Esophagus squamous epithelium (tissue), 5 donors: ENCODE results near the gene ANGPT4. TPM values are rescaled to one million over a fixed set of nuclear protein-coding genes. Genes with fewer than 3 reads are reported as not detected.
"Not testable (repeated sequence)": the region's sequence is repeated elsewhere in the genome, so short reads cannot be mapped to it uniquely, and the experiment has no call there.

Source experiments
- DNase-seq: peaks from one replicate; lab custom pipeline; 2025; lab: John Stamatoyannopoulos, UW
- H3K27ac ChIP-seq, 4 donors: fragments of 200-600 bp; sonication (generic); one replicate each; pipeline ENCODE4 v1.5.1; 2016 to 2019; ENCODE audit warnings: mild to moderate bottlenecking in 1 of 4
- H3K27me3 ChIP-seq, 4 donors: fragments of 200-600 bp; sonication (generic); 1 replicate in 3 of 4; 2 replicates in 1 of 4; pipeline versions ENCODE4 v1.5.1 to v1.6.0; 2017 to 2021; ENCODE audit warnings: antibody characterized with exemption in 1 of 4
- H3K36me3 ChIP-seq, 3 donors: fragments of 200-600 bp; sonication (generic); one replicate each; pipeline ENCODE4 v1.5.1; 2016 to 2019
- H3K4me1 ChIP-seq, 3 donors: fragments of 200-600 bp; sonication (generic); one replicate each; pipeline ENCODE4 v1.5.1; 2017 to 2019
- H3K4me3 ChIP-seq, 4 donors: fragments of 200-600 bp; sonication (generic); 1 replicate in 3 of 4; 2 replicates in 1 of 4; pipeline ENCODE4 v1.5.1; 2016 to 2019; ENCODE audit warnings: mild to moderate bottlenecking in 2 of 4, moderate library complexity in 1 of 4
- H3K9me3 ChIP-seq, 3 donors: fragments of 200-600 bp; sonication (generic); one replicate each; pipeline ENCODE4 v1.5.1; 2016 to 2019
- CTCF ChIP-seq, 6 experiments: fragments of 450-650 bp in 4 of 6; fragments of 200-600 bp in 2 of 6; sonication (generic) in 2 of 6; IDR thresholded peaks; one replicate each; pipeline ENCODE4 v1.5.1; 2016 to 2019; ENCODE audit warnings: antibody characterized with exemption in 6 of 6, mild to moderate bottlenecking in 4 of 6, moderate library complexity in 4 of 6
- POLR2A ChIP-seq, 4 donors: fragments of 450-650 bp; IDR thresholded peaks; one replicate each; pipeline ENCODE4 v1.6.1; 2017; ENCODE audit warnings: antibody characterized with exemption in 4 of 4, mild to moderate bottlenecking in 4 of 4, moderate library complexity in 3 of 4
- WGBS, 2 donors: methylation state at CpG; one replicate each; pipeline ENCODE4 v1.1.5; 2018; 5-methylcytosine and 5-hydroxymethylcytosine counted together
- intact Hi-C: fragments of 100-400 bp; cut with DNase I; formaldehyde crosslinking; loops from one replicate; pipeline ENCODE4 v1.15.0; 2022
- total RNA-seq, 4 donors: library from RNA; depleted of rRNA; stranded (reverse); fragments of >200 nt; gene quantifications; one replicate each; pipeline ENCODE4 v1.1.0, GENCODE V29; 2016
- donor health status: DM: yes; HTN: yes; CAD: no.

The ANGPT4 gene
- total RNA-seq, 4 donors from 2014 or later, result under 0.01 to 0.38 (median 0.09) TPM; not detected in 1

GRCh38 chr20:896501-897025 lies 19.6 kb downstream of the ANGPT4 start:
- Histone ChIP-seq H3K9me3 (no peaks in the 10 kb centered on the region), H3K27ac (no peak overlapping the region), H3K27me3 (no peaks in the 10 kb centered on the region), H3K4me1 (peaks cover 0 to 2% (median 0%) of the 10 kb centered on the region in 3 donors), H3K4me3 (no peak overlapping the region), H3K36me3 (no peaks in the 10 kb centered on the region)
- WGBS, 2 donors, result 90 to 91% methylated on average over 6 of the region's 6 CpGs
- no peak for TF ChIP-seq POLR2A (IDR thresholded peaks at IDR 0.05)
- TF ChIP-seq CTCF (IDR thresholded peaks at IDR 0.05), result no peak
- intact Hi-C loops, result no loop called here
- DNase-seq, result no peak

- intact Hi-C loops, H3K9me3 ChIP-seq, DNase-seq, H3K27me3 ChIP-seq, H3K36me3 ChIP-seq, H3K4me3 ChIP-seq, H3K27ac ChIP-seq: not testable (repeated sequence)
- 57 to 77% methylated on average over 5 of the region's 5 CpGs for WGBS, 2 donors
- H3K4me1 ChIP-seq, result peaks cover 0 to 16% (median 0%) of the 10 kb centered on the region in 3 donors
Measured at GRCh38 chr20:892371-892770, 23.8 kb downstream of the ANGPT4 start.

- Histone ChIP-seq H3K36me3 (no peaks in the 10 kb centered on the region), H3K4me3 (no peak overlapping the region), H3K4me1 (peaks cover 0 to 16% (median 0%) of the 10 kb centered on the region in 3 donors), H3K27ac (no peak overlapping the region), H3K9me3 (no peaks in the 10 kb centered on the region), H3K27me3 (peaks cover 0 to 4% (median 0%) of the 10 kb centered on the region in 4 donors)
- WGBS, 2 donors, result 85 to 87% methylated on average over 3 to 4 of the region's 4 CpGs
- intact Hi-C loops, result no loop called here
- TF ChIP-seq CTCF (IDR thresholded peaks at IDR 0.05), result no peak
- no peak for TF ChIP-seq POLR2A (IDR thresholded peaks at IDR 0.05)
- DNase-seq, result no peak
Measured at GRCh38 chr20:891706-892080, 24.4 kb downstream of the ANGPT4 start.

GRCh38 chr20:891058-891705 lies 25.0 kb downstream of the ANGPT4 start:
- Histone ChIP-seq H3K9me3 (no peaks in the 10 kb centered on the region), H3K4me1 (peaks cover 0 to 16% (median 0%) of the 10 kb centered on the region in 3 donors), H3K27me3 (peaks cover 0 to 5% (median 0%) of the 10 kb centered on the region in 4 donors), H3K4me3 (no peak overlapping the region), H3K27ac (no peak overlapping the region), H3K36me3 (no peaks in the 10 kb centered on the region)
- intact Hi-C loops, result no loop called here
- TF ChIP-seq CTCF (IDR thresholded peaks at IDR 0.05) (no peak), POLR2A (IDR thresholded peaks at IDR 0.05) (no peak)
- WGBS, 2 donors, result 34 to 56% methylated on average over 4 to 6 of the region's 6 CpGs
- DNase-seq, result no peak

- Histone ChIP-seq H3K27me3 (peaks cover 0 to 10% (median 0%) of the 10 kb centered on the region in 4 donors), H3K36me3 (no peaks in the 10 kb centered on the region), H3K27ac (peak overlapping the region in 2 of 4 donors; percentile 9 to 21), H3K4me1 (peaks cover 0 to 16% (median 0%) of the 10 kb centered on the region in 3 donors), H3K4me3 (no peak overlapping the region), H3K9me3 (no peaks in the 10 kb centered on the region)
- TF ChIP-seq CTCF (IDR thresholded peaks at IDR 0.05), result no peak
- no peak for TF ChIP-seq POLR2A (IDR thresholded peaks at IDR 0.05)
- 74 to 80% methylated on average over 6 of the region's 6 CpGs for WGBS, 2 donors
- intact Hi-C loops, result no loop called here
- no peak for DNase-seq
Measured at GRCh38 chr20:890666-891057, 25.5 kb downstream of the ANGPT4 start.
